Nephron progenitor cell (in vitro differentiated cells): ENCODE data around the gene MEIS2.

Experiments used
- DNase-seq: peaks from one replicate; pipeline ENCODE4 v3.0.0; 2021
- H3K27ac Mint-ChIP-seq: 2 replicates; pipeline ENCODE4 v1.8.0; 2021; ENCODE audit warnings: mild to moderate bottlenecking, moderate library complexity, mixed read lengths
- H3K27me3 Mint-ChIP-seq: 2 replicates; pipeline ENCODE4 v1.8.0; 2021; ENCODE audit warnings: mild to moderate bottlenecking, low read depth, mixed read lengths; ENCODE audit not compliant: poor library complexity
- H3K36me3 Mint-ChIP-seq: 2 replicates; pipeline ENCODE4 v1.8.0; 2021; ENCODE audit warnings: low read depth, mixed read lengths
- H3K4me1 Mint-ChIP-seq: 2 replicates; pipeline ENCODE4 v1.8.0; 2021; ENCODE audit warnings: mixed read lengths
- H3K4me3 Mint-ChIP-seq: 2 replicates; pipeline ENCODE4 v1.8.0; 2021; ENCODE audit warnings: mild to moderate bottlenecking, moderate library complexity, mixed read lengths
- H3K9me3 Mint-ChIP-seq: 2 replicates; pipeline ENCODE4 v1.8.0; 2021; ENCODE audit warnings: mild to moderate bottlenecking, moderate library complexity, mixed read lengths
- CTCF ChIP-seq: fragments of 200-600 bp; sonication (generic); IDR thresholded peaks from 2 replicates; pipeline ENCODE4 v1.5.0; 2021; ENCODE audit warnings: antibody characterized with exemption

MEIS2 gene

GRCh38 chr15:37019479-37020433 lies 80.6 kb downstream of the MEIS2 start:
- Mint-ChIP-seq H3K27ac (peak overlapping the region; percentile 96), H3K4me3 (no peak overlapping the region), H3K4me1 (peaks cover 76% of the 10 kb centered on the region), H3K27me3 (peaks cover 3% of the 10 kb centered on the region), H3K9me3 (peaks cover 3% of the 10 kb centered on the region), H3K36me3 (peaks cover 83% of the 10 kb centered on the region)
- TF ChIP-seq CTCF, result no peak
- DNase-seq, result no peak

GRCh38 chr15:37017031-37017625 lies 83.2 kb downstream of the MEIS2 start:
- Mint-ChIP-seq H3K9me3 (peaks cover 3% of the 10 kb centered on the region), H3K27me3 (no peaks in the 10 kb centered on the region), H3K4me3 (peak overlapping the region; percentile 29), H3K27ac (peak overlapping the region; percentile 28), H3K36me3 (peaks cover 82% of the 10 kb centered on the region), H3K4me1 (peaks cover 77% of the 10 kb centered on the region)
- DNase-seq, result no peak
- TF ChIP-seq CTCF, result no peak

GRCh38 chr15:37016231-37016630 lies 84.1 kb downstream of the MEIS2 start:
- H3K27ac Mint-ChIP-seq, result peak overlapping the region; percentile 86
- TF ChIP-seq CTCF, result no peak
- H3K9me3 Mint-ChIP-seq, result peaks cover 3% of the 10 kb centered on the region
- peaks cover 85% of the 10 kb centered on the region for H3K36me3 Mint-ChIP-seq
- H3K27me3 Mint-ChIP-seq, result no peaks in the 10 kb centered on the region
- H3K4me1 Mint-ChIP-seq, result peaks cover 73% of the 10 kb centered on the region
- no peak for DNase-seq
- H3K4me3 Mint-ChIP-seq, result peak overlapping the region; percentile 24

- no peak for DNase-seq
These were observed 84.9 kb downstream of the MEIS2 start for GRCh38 chr15:37015451-37015850.

GRCh38 chr15:37015035-37015434 lies 85.3 kb downstream of the MEIS2 start:
- H3K9me3 Mint-ChIP-seq, result peaks cover 10% of the 10 kb centered on the region
- H3K4me1 Mint-ChIP-seq, result peaks cover 61% of the 10 kb centered on the region
- peak overlapping the region; percentile 35 for H3K4me3 Mint-ChIP-seq
- H3K36me3 Mint-ChIP-seq, result peaks cover 85% of the 10 kb centered on the region
- DNase-seq, result no peak
- TF ChIP-seq CTCF, result no peak
- peak overlapping the region; percentile 92 for H3K27ac Mint-ChIP-seq
- no peaks in the 10 kb centered on the region for H3K27me3 Mint-ChIP-seq

More at GRCh38 chr15:37015451-37015850, 84.9 kb downstream of the MEIS2 start:
- H3K27me3 Mint-ChIP-seq, result no peaks in the 10 kb centered on the region
- peak overlapping the region; percentile 79 for H3K27ac Mint-ChIP-seq
- peaks cover 8% of the 10 kb centered on the region for H3K9me3 Mint-ChIP-seq
- H3K4me3 Mint-ChIP-seq, result peak overlapping the region; percentile 35
- peaks cover 85% of the 10 kb centered on the region for H3K36me3 Mint-ChIP-seq
- peaks cover 65% of the 10 kb centered on the region for H3K4me1 Mint-ChIP-seq
- no peak for TF ChIP-seq CTCF
